T follicular helper cell (primary cell): ENCODE measurements around the gene CAND2.

Source experiments
- DNase-seq: peaks from one replicate; pipeline ENCODE4 v3.0.0-alpha.2; 2020; ENCODE audit warnings: low read depth
- total RNA-seq, 2 experiments: gene quantifications; one replicate each; lab custom pipeline; 2026; lab: John Stamatoyannopoulos, UW

The CAND2 gene
- 2.1 to 5.1 reads per million in 2 experiments for total RNA-seq

GRCh38 chr3:12796171-12797123 is at the start of gene CAND2:
Gene CAND2, plus strand, starts transcription at chr3:12796680. Its CDS starts 41 bp downstream, at chr3:12796721.
- peak; percentile 6 for DNase-seq

- no peak for DNase-seq
Measured at GRCh38 chr3:12748477-12748876, 48.0 kb upstream of the CAND2 start.

GRCh38 chr3:12750223-12750622 is 46.3 kb upstream of the CAND2 start:
- no peak for DNase-seq

DNA sequence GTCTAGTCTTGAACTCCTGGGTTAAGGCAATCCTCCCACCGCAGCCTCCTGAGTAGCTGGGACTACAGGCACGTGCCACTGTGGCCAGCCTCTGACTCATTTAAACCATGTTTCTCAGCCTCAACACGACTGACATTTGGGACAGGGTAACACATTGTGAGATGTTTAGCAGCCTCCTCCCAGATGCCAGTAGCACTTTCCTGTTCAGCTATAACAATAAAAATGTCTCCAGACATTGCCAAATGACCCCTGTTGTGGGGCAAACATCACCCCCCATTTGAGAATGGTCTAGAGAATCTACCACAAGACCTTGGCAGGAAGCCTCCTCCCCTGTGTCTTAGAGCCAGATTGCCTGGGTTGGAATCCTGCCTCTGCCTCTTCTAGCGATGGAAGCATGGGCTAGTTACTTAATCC is 45.8 kb upstream of the CAND2 start:
- no peak for DNase-seq

GRCh38 chr3:12751571-12751970 is 44.9 kb upstream of the CAND2 start:
- no peak for DNase-seq

DNA sequence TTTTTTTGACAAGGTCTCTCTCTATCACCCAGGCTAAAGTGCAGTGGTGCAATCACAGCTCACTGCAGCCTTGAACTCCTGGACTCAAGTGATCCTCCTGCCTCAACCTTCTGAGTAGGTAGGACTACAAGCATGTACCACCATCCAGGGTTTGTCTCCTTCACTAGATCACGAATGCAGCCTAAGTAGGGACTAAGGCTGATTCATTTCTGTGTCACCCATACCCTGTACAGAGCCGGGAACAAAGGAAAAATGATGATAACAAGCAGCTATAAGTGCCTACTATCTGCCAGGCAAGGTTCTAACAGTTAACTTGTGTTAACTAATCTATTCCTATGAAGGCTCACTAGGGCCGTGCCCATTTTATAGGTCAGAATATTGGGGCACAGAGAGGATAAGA is 44.4 kb upstream of the CAND2 start:
- DNase-seq = no peak

GRCh38 chr3:12752809-12753208 is 43.7 kb upstream of the CAND2 start:
- DNase-seq = no peak

DNA sequence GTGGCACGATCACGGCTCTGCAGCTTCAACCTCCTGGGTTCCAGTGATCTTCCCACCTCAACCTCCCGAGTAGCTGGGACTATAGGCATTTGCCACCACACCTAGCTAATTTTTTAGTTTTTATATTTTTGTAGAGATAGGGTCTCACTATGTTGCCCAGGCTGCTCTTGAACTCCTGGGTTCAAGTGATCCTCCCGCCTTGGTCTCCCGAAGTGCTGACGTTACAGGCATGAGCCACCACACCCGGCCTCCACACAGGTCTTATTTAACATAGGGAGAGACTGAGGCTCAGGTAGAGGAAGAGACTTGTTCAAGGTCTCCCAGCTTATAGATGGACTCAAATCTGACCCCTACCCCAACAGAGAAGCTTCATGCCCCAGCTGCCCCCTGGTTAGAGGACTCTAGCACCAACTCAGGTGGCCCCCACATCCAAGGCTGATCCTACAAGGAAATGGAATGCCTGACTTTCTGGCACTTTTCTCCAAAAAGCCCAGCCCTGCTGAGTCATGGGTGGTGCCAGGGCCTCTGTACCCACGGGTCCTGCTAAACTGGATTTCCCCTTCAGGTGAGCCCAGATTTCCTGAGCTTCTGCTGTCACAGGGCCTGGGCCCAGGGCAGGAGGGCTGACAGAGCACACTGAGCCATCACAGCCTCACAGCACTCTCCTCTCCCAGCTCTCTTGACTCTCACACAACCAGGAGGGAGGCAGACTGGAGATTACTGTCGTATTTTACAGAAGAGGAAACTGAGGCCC is 43.0 kb upstream of the CAND2 start:
- no peak for DNase-seq

DNA sequence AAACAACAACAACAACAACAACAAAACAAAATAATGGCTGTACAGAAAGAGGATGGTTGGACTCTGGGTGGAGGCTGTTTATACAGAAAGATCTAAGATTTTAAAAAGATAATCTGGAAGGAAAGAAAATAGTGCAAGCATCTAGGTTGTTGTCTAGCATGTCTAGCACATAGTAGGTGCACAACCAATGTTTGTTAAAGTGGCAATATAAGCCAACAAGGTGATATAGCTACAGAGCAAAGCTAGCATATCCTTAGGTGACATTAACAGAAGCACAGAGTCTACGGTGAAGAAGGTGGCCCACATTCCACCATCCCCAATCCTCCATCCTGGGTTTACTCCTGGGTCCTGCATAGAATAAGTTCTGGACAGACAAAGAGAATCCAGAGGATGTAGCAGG is 42.2 kb upstream of the CAND2 start:
- DNase-seq = no peak

DNA sequence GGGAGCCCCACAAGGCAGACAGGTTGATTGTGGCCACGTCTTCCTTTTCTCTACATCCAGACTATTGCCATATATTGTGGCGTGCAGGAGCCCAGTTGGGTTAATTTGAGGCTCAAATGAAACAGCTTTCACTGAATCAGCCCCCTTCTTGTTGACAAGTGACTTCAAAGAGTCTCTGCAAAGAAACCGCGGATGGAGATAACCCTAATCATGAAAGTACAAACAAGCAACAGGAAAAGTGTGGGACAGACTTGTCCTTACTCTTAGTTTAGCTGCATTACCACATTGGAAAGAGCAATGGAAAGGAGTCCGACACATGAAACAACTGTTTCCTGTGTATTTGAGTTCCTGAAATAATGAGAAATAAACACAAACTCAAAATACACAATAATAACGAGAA is 40.7 kb upstream of the CAND2 start:
- DNase-seq = no peak

GRCh38 chr3:12756175-12756574 is 40.3 kb upstream of the CAND2 start:
- DNase-seq = no peak

GRCh38 chr3:12756635-12757034 is 39.8 kb upstream of the CAND2 start:
- DNase-seq = no peak

DNA sequence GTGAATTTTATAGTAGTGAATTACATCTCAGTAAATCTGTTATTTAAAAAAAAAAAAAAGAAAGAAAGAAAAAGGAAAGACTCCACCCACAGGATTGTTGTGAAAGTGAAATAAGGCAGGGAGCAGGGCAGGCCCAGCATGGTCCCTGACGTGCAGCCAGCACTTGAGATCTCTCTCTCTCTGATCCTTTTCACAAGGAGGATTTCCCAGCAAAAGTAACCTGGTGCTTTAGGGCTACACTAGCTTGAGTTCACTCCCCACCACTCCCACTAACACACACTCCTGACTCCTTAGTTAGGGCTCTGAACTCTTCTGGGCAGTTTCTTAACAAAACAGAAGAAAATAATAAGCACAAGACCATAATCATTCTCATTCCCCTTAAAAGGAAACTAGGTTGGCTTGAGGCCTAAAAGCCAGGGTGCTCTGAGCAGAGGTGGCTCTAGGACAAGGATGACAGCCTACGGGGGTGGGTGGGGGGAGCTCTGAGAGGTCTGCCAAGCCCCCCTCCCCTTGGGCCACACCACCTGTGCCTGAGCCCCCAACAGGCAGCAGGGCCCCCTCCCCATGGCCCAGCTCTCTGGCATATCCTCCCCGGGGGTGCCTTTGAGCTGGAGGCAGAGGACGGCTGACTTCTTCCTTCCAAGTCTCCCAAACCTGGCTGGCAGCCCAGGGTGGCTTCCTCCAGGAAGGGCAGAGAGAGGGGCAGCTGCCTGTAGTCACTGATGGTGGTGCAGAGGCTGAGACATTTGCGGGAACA is 38.3 kb upstream of the CAND2 start:
- no peak for DNase-seq

DNA sequence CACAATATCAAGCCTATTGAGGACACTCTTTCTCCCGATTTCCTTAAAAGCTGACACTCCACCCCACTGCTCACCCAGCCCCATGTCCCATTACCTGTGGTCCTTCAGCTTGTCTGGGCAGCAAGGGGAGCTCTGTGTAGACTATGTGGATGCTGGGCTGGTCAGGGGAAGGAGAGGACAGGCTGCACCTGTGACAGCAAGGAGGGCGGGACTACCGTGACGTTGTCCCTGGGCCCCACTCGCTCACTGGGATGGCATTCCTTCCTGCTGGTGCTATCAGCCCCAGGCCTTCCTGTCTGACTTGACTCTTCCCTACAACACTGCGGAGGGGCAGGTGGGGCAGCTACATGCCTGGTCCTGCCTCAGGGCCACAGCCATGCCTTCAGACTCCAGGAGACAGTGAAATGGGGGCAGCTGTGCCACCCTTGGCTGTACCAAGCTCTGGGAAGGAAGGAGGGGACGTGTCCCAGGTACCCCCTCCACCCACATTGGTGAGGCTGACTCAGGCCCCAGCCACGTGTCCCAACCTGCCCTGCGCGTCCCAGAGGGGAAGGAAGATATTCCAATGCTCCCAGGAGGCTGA is 37.3 kb upstream of the CAND2 start, which contains the start of gene TMEM40:
TSS of gene TMEM40 (minus strand) at position 163 of the 583 bp plus-strand sequence. CDS start 9,427 bp downstream, outside the sequence.
- no peak for DNase-seq

GRCh38 chr3:12759693-12760565 is 36.6 kb upstream of the CAND2 start:
- DNase-seq = no peak

- no peak for DNase-seq
Measured at GRCh38 chr3:12764171-12764776, 32.2 kb upstream of the CAND2 start.

- no peak for DNase-seq
Measured at GRCh38 chr3:12766541-12766940, 29.9 kb upstream of the CAND2 start.

GRCh38 chr3:12768579-12769527 is 27.6 kb upstream of the CAND2 start:
- no peak for DNase-seq

DNA sequence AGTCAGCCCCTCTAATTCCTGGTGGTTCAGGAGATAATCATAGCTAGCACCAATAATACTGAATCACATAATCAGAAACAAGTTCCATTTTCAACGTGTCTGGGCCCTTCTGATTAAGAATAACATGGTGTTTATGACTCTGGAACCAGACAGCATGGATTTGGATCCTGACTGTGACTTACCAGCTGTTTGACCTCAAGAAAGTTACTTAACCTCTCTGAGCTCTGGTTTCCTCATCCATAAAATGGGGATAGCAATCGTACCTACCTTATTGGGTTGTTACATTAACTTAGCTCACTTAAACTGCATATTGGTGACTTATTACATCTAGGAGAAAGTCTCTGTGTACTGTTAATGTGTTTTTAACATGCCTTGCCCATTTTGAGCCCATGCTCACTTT is 26.7 kb upstream of the CAND2 start:
- no peak for DNase-seq
